WERI-Rb-1 (cell line): ENCODE measurements around the gene GPX5.

Source experiments
- DNase-seq: peaks from one replicate; pipeline ENCODE4 v3.0.0-alpha.2; 2020
- H3K27ac ChIP-seq: fragments of 250-450 bp; sonication (Bioruptor Pico); 2 replicates; pipeline ENCODE4 v1.5.1; 2020; ENCODE audit warnings: mild to moderate bottlenecking, moderate library complexity
- H3K27me3 ChIP-seq: fragments of 250-450 bp; sonication (Bioruptor Pico); 2 replicates; pipeline ENCODE4 v1.5.1; 2021; ENCODE audit warnings: mild to moderate bottlenecking, low read depth, moderate library complexity; ENCODE audit not compliant: insufficient read depth, severe bottlenecking
- H3K36me3 ChIP-seq: fragments of 250-450 bp; sonication (Bioruptor Pico); 2 replicates; pipeline ENCODE4 v1.5.1; 2020; ENCODE audit warnings: mild to moderate bottlenecking, moderate library complexity
- H3K4me3 ChIP-seq: 2 replicates; pipeline ENCODE4 v1.5.1; 2011; ENCODE audit warnings: low read depth, mild to moderate bottlenecking, control low read depth, low read length
- H3K9me3 ChIP-seq: fragments of 250-450 bp; sonication (Bioruptor Pico); 2 replicates; pipeline ENCODE4 v1.5.1; 2021; ENCODE audit warnings: mild to moderate bottlenecking, moderate library complexity; ENCODE audit not compliant: severe bottlenecking
- CTCF ChIP-seq: IDR thresholded peaks from 2 replicates; pipeline ENCODE4 v1.5.1; 2011; ENCODE audit warnings: low read depth, mild to moderate bottlenecking, control low read depth, inconsistent platforms, low read length

Gene GPX5

GRCh38 chr6:28525496-28526039 lies at the start of gene GPX5:
TSS of gene GPX5 (plus strand) at chr6:28525881. CDS start at chr6:28526014, 133 bp downstream.
- Histone ChIP-seq H3K27ac (no peak within 1 kb of the TSS), H3K9me3 (no peaks in the 10 kb centered on the region), H3K36me3 (no peaks in the 10 kb centered on the region), H3K27me3 (no peaks in the 10 kb centered on the region), H3K4me3 (no peak within 1 kb of the TSS)
- no peak for TF ChIP-seq CTCF
- DNase-seq, result no peak

GRCh38 chr6:28478518-28478917 lies 47.2 kb upstream of the GPX5 start:
- no peak overlapping the region for H3K4me3 ChIP-seq
- no peak for DNase-seq
- no peak for TF ChIP-seq CTCF
- no peaks in the 10 kb centered on the region for H3K27me3 ChIP-seq
- H3K36me3 ChIP-seq, result no peaks in the 10 kb centered on the region; the same call in 1 of the 2 replicates
- H3K9me3 ChIP-seq, result peaks cover 5% of the 10 kb centered on the region
- H3K27ac ChIP-seq, result no peak overlapping the region

- Histone ChIP-seq H3K4me3 (no peak overlapping the region), H3K27me3 (no peaks in the 10 kb centered on the region), H3K9me3 (peaks cover 5% of the 10 kb centered on the region), H3K36me3 (no peaks in the 10 kb centered on the region), H3K27ac (no peak overlapping the region)
- no peak for TF ChIP-seq CTCF
- no peak for DNase-seq
Measured at GRCh38 chr6:28480253-28480932, 45.3 kb upstream of the GPX5 start.

- no peaks in the 10 kb centered on the region for H3K27me3 ChIP-seq
- no peaks in the 10 kb centered on the region for H3K36me3 ChIP-seq
- no peak overlapping the region for H3K4me3 ChIP-seq
- no peak for TF ChIP-seq CTCF
- H3K9me3 ChIP-seq, result peaks cover 5% of the 10 kb centered on the region
- no peak overlapping the region for H3K27ac ChIP-seq
- DNase-seq, result no peak
Measured at GRCh38 chr6:28485482-28485881, 40.2 kb upstream of the GPX5 start.

- Histone ChIP-seq H3K36me3 (no peaks in the 10 kb centered on the region), H3K27ac (no peak overlapping the region), H3K9me3 (peaks cover 5% of the 10 kb centered on the region), H3K4me3 (no peak overlapping the region), H3K27me3 (no peaks in the 10 kb centered on the region)
- DNase-seq, result no peak
- TF ChIP-seq CTCF, result no peak
Measured at GRCh38 chr6:28486533-28486932, 39.1 kb upstream of the GPX5 start.
